Cardiac septum (tissue), 1 donor: Measurements from ENCODE around the gene GNG13. TPM values are rescaled to one million over a fixed set of nuclear protein-coding genes. Genes with fewer than 3 reads are reported as not detected.
"Not testable (repeated sequence)": the region's sequence is repeated elsewhere in the genome, so short reads cannot be mapped to it uniquely, and the experiment has no call there.

Experiments
- DNase-seq: peaks from one replicate; pipeline ENCODE4 v3.0.0-alpha.2; 2020; ENCODE audit warnings: low spot score
- intact Hi-C: fragments of 100-400 bp; cut with DNase I; formaldehyde crosslinking; loops from one replicate; pipeline ENCODE4 v1.14.0; 2022
- total RNA-seq: library from RNA; stranded (reverse); fragmentation: NEBNext Ultra II Directional; extraction: Animal tissue kit (Norgen Biotek cat#: 25700); gene quantifications from one replicate; pipeline ENCODE4 v1.2.1, GENCODE V29; 2021
- donor health status: DM: no; HTN: no; CAD: no.

Gene GNG13
- total RNA-seq, 1 donor from 2014 or later: not detected

- intact Hi-C loops: no loop called here
- no peak for DNase-seq
Measured at GRCh38 chr16:767743-768235, 32.7 kb downstream of the GNG13 start.

- DNase-seq: no peak
- intact Hi-C loops: no loop called here
Measured at GRCh38 chr16:766820-767640, 33.5 kb downstream of the GNG13 start.

- no peak for DNase-seq
- intact Hi-C loops: no loop called here
Measured at GRCh38 chr16:766008-766819, 34.3 kb downstream of the GNG13 start.

- DNase-seq: no peak
- intact Hi-C loops: no loop called here
Measured at GRCh38 chr16:765488-765865, 35.1 kb downstream of the GNG13 start.

- intact Hi-C loops: no loop called here
Measured at GRCh38 chr16:764848-765487, 35.6 kb downstream of the GNG13 start.

GRCh38 chr16:764184-764750 lies 36.3 kb downstream of the GNG13 start:
- intact Hi-C loops: no loop called here
- no peak for DNase-seq

More at GRCh38 chr16:764848-765487, 35.6 kb downstream of the GNG13 start:
- DNase-seq: no peak

- DNase-seq: no peak
- intact Hi-C loops: no loop called here
Measured at GRCh38 chr16:763369-764183, 37.0 kb downstream of the GNG13 start.

- intact Hi-C loops: no loop called here
Measured at GRCh38 chr16:762595-763268, 37.8 kb downstream of the GNG13 start.

DNA sequence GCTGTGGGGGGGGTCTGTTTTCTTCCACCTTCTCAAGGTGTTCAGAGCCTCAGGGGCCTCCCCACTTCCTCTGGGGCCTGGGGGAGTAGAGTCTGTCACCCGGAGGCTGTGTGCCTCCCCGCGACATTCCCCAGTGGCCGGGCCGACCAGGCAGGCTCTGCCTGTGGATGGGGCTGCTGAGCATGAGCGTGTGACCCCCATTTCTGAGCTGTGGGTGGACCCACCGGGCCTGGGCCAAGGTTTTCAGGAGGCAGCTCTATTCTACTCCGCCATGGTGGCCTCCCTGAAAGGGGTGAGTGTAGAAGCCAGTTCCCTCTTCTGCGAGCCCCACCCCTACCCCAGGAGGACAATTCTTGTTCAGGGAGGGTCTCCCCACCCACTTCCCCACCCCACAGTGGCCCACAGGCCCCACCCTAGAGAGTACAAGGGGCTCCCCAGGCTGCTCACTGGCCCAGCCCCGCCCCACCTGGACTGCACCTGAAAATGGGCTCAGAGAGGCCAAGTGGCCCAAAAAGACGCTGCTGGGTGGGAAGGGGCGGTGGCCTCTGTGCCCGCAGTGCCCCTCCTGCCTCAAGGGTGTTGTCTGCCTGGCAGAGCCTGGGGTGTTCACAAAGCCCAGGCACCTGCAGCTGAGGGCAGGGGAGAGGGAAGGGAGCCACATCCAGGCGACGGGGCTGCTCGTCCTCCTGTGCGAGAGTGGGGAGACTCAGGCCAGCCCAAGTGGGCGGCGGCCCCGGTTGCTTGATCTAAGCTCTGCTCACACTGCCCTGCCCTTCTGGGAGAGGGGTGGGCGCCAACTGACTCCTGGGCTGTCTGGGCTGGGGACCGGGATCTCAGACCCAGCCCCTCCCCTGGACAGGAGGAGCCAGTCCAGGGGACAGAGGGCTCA lies 38.7 kb downstream of the GNG13 start:
- no peak for DNase-seq
- intact Hi-C loops: no loop called here

More at GRCh38 chr16:762595-763268, 37.8 kb downstream of the GNG13 start:
- DNase-seq: no peak

DNA sequence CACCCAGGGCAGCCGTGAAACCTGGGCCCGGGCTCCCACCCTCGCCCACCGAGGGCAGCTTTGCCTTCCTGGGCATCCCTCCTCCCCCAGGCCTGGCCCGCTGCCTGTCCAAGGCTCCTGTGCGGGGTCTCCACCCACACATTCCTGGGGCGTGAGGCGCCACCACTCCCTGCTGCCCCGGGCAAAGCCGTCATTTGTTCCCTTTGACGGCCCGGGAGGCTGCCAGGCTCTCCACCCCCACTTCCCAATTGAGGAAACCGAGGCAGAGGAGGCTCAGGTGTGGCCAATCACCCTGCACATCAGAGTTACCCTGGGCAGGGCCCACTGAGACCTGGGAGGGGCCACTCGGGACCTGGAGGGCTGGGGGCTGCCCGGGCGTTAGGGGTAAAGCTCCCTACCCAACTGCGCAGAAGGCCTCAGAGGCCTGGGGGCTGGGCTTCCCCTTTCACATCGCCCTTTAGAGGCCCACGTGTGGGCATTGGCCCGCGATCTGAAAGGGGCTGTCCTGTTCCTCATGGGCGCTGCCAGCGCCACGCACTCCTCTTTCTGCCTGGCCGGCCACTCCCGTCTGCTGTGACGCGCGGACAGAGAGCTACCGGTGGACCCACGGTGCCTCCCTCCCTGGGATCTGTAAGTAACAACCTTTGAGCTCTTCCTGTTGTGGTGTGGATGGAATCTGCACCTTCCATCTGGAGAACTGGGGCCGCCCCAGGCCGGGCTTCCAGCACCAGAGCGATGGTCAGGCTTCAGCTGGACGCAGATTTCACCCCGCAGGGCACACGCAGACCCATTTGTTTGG lies 39.8 kb downstream of the GNG13 start, which contains the start of gene MSLN:
MSLN (plus strand) TSS at position 190 of the 799 bp plus-strand sequence. CDS start 1,947 bp downstream, outside the sequence.
- DNase-seq: no peak
- intact Hi-C loops: no loop called here

- DNase-seq: no peak
- intact Hi-C loops: no loop called here
Measured at GRCh38 chr16:760065-760464, 40.5 kb downstream of the GNG13 start.

GRCh38 chr16:759110-759910 lies 41.2 kb downstream of the GNG13 start:
- intact Hi-C loops: no loop called here
- no peak for DNase-seq

DNA sequence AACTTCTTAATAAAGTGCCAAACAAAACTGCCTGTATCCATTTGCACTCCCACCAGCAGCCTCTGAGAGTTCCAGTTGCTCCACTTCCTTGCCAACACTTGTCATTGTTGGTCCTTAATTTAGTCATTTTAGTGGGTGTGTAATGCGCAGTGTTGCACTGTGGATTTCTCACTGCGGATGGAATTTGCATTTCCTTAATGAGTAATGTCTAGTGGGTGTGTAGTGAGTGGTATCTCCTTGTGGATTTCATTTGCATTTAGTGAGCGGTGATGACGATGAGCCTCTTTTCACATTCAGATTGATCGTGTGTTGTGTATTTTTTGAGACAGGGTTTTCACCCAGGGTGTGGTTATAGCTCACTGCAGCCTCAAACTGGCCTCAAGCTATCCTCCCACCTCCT lies 44.1 kb downstream of the GNG13 start:
- no peak for DNase-seq
- intact Hi-C loops: no loop called here

- intact Hi-C loops: no loop called here
- DNase-seq: no peak
Measured at GRCh38 chr16:754656-755055, 45.9 kb downstream of the GNG13 start.

DNA sequence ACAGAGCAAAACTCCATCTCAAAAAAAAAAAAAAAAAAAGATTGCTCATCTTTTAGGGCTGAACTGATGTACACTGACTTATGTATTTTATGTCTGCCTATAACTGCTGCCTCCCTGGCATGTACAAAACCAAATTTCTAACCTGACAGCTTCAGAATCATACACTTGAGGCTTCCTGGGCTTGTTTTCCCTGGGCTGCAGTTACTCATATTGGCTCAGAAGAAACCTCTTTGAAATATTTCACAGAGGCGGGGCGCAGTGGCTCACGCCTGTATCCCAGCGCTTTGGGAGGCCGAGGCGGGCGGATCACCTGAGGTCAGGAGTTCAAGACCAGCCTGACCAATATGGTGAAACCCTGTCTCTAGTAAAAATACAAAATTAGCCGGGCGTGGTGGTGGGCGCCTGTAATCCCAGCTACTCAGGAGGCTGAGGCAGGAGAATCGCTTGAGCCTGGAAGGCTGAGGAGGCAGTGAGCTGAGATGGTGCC lies 46.4 kb downstream of the GNG13 start:
- not testable (repeated sequence) for DNase-seq

GRCh38 chr16:752007-752312 lies 48.6 kb downstream of the GNG13 start:
- no peak for DNase-seq
- intact Hi-C loops: no loop called here

More for the DNA sequence above, 46.4 kb downstream of the GNG13 start:
- intact Hi-C loops: not testable (repeated sequence)
